T-helper 17 cell (primary cell): ENCODE measurements around the gene PIPOX. TPM values are rescaled to one million over a fixed set of nuclear protein-coding genes. Genes with fewer than 3 reads are reported as not detected.

Experiments used
- ATAC-seq: fragments of 150-1000 bp; cut with Tn5 transposase; 2 replicates; pipeline ENCODE4 v1.10.0; 2021; ENCODE audit warnings: mild to moderate bottlenecking, moderate library complexity
- DNase-seq, 3 donors: peaks; one replicate each; pipeline versions ENCODE4 v3.0.0 to v3.0.0-alpha.2; 2020 to 2021
- H3K9me3 ChIP-seq: one replicate; pipeline ENCODE4 v1.7.0; 2013; ENCODE audit warnings: low read length, mild to moderate bottlenecking; ENCODE audit not compliant: control insufficient read depth, poor library complexity, severe bottlenecking
- H3K27ac Mint-ChIP-seq: one replicate; pipeline ENCODE4 v1.8.0; 2022; ENCODE audit warnings: mild to moderate bottlenecking, moderate library complexity, mixed read lengths
- H3K27me3 Mint-ChIP-seq: one replicate; pipeline ENCODE4 v1.8.0; 2022; ENCODE audit warnings: mixed read lengths
- H3K36me3 Mint-ChIP-seq: one replicate; pipeline ENCODE4 v1.8.0; 2022; ENCODE audit warnings: low read depth, mixed read lengths
- H3K4me1 Mint-ChIP-seq: one replicate; pipeline ENCODE4 v1.8.0; 2022; ENCODE audit warnings: mild to moderate bottlenecking, mixed read lengths
- H3K4me3 Mint-ChIP-seq: one replicate; pipeline ENCODE4 v1.8.0; 2022; ENCODE audit warnings: mild to moderate bottlenecking, moderate library complexity, mixed read lengths
- total RNA-seq, 4 donors: library from RNA in 2 of 4; stranded (reverse) in 2 of 4; gene quantifications; one replicate each; pipeline ENCODE4 v1.2.3 and lab custom pipeline; 2022 to 2026

PIPOX gene
- total RNA-seq, 2 donors from 2014 or later = 2.2 to 2.5 TPM

DNA sequence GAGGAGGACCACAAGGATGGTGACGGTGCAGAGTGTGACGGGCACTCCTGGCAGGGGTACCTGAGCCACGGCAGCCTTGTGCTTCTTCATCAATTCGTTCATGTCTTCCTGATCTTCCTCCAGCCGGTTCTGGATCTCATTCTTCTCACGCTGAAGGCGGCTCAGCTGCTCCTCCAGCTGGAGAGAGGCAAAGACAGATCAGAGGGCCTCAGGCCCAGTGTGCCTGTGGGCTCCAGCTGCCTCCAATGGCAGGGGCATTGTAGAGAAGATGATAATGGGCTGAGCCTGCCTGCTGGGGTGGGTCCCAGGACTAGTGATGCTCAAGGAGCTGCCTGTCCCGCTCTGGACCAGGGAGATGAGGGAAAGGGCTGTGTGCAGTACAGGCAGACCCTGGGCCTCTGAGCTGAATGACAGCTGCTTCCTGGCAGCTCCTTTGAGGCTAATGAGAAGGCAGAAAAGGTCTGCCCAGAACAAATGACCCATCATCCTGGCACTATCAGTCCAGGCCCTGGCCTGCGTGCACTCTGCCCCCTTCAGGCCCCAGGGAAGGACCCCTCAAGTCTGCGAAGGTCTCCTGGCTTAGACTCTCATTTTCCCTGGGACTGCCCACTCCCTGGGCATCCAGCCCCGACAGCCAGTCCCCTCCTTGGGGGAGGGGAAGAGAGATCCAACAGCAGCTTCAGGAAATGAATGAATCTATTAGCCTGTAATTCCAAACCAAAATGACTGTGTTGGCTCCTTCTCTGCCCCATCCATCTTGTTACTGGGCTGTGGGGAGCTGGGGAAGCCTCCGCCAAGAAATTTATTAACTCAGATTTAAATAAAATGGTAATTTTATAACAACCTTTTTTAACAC is 48.0 kb downstream of the PIPOX start:
- Mint-ChIP-seq H3K27ac (no peak overlapping the region), H3K4me1 (peaks cover 4% of the 10 kb centered on the region), H3K27me3 (no peaks in the 10 kb centered on the region), H3K4me3 (no peak overlapping the region), H3K36me3 (peaks cover 10% of the 10 kb centered on the region)
- ATAC-seq (no peak), DNase-seq (no peak)
- no peaks in the 10 kb centered on the region for H3K9me3 ChIP-seq

DNA sequence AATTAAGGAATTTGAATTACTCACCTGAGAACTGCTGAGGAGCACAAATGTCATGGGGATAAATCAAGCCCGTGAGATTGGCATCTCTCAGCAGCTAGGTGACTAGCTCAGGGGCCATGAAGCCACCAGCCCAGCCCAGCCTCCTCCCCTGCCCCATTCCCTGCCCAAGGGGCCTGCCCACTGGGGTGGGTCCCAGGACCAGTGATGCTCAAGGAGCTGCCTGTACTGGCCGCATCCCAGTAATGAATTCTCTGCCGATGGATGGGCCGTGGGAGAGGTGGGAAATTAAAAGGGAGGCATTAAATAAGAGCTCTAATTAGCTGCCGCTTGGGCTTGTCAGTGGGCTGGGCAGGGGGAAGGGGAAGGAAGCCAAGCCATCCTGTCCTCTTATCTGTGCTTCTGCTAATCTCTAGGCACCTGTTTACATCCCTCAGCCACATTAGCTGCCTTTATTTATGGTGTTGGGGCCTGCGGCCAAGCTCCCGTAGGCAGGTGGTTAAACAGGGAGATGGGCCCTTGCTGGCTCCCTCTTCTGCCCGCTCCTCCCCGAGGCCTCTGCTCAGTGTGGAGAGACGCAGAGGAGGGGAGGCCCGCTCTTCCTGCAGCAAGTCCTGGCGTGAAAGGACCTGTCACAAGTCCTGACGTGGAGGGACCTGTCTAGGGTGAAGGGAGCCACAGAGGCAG is 48.8 kb downstream of the PIPOX start:
- no peaks in the 10 kb centered on the region for H3K9me3 ChIP-seq
- H3K27me3 Mint-ChIP-seq = no peaks in the 10 kb centered on the region
- no peak for ATAC-seq
- no peak overlapping the region for H3K4me3 Mint-ChIP-seq
- no peak for DNase-seq
- H3K36me3 Mint-ChIP-seq = peaks cover 13% of the 10 kb centered on the region
- H3K4me1 Mint-ChIP-seq = peaks cover 3% of the 10 kb centered on the region
- H3K27ac Mint-ChIP-seq = no peak overlapping the region

GRCh38 chr17:29093090-29093871 is 50.3 kb downstream of the PIPOX start:
- Mint-ChIP-seq H3K27ac (no peak overlapping the region), H3K4me1 (peaks cover 4% of the 10 kb centered on the region), H3K36me3 (peaks cover 12% of the 10 kb centered on the region), H3K4me3 (peak overlapping the region; percentile 53), H3K27me3 (no peaks in the 10 kb centered on the region)
- ATAC-seq (no peak), DNase-seq (no peak)
- H3K9me3 ChIP-seq = no peaks in the 10 kb centered on the region

- H3K4me1 Mint-ChIP-seq = peaks cover 4% of the 10 kb centered on the region
- no peak overlapping the region for H3K4me3 Mint-ChIP-seq
- ATAC-seq (no peak), DNase-seq (no peak)
- no peak overlapping the region for H3K27ac Mint-ChIP-seq
- peaks cover 10% of the 10 kb centered on the region for H3K36me3 Mint-ChIP-seq
- no peaks in the 10 kb centered on the region for H3K9me3 ChIP-seq
- no peaks in the 10 kb centered on the region for H3K27me3 Mint-ChIP-seq
Measured at GRCh38 chr17:29094101-29094708, 51.3 kb downstream of the PIPOX start.

DNA sequence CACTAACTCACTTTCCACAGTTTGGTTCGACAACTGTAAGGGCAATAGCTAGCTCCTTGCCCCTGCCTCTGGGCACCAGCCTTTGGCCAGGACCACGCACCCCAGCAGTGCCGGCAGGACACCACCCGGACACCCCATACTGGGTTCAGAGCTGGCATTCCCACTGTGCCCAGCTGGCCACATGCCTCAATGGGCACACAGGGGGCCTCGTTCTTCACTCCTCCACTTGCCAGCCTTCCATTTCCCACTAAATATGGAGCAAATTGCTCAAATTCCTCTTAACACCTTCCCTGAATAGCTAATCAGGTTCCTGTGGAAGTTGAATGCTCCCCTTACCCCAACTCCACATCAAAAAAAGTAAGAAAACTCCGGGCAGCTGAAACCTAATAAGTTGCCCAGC is 52.5 kb downstream of the PIPOX start:
- H3K9me3 ChIP-seq = no peaks in the 10 kb centered on the region
- no peak for DNase-seq
- Mint-ChIP-seq H3K27me3 (no peaks in the 10 kb centered on the region), H3K4me1 (peaks cover 4% of the 10 kb centered on the region), H3K4me3 (no peak overlapping the region), H3K36me3 (peaks cover 7% of the 10 kb centered on the region), H3K27ac (no peak overlapping the region)
- no peak for ATAC-seq

- Mint-ChIP-seq H3K27ac (no peak overlapping the region), H3K4me3 (no peak overlapping the region)
Measured at GRCh38 chr17:29096094-29096493, 53.2 kb downstream of the PIPOX start.

GRCh38 chr17:29099527-29099926 is 56.6 kb downstream of the PIPOX start:
- no peak for ATAC-seq
- H3K36me3 Mint-ChIP-seq = peaks cover 18% of the 10 kb centered on the region
- no peaks in the 10 kb centered on the region for H3K27me3 Mint-ChIP-seq
- peak overlapping the region; percentile 59 for H3K4me3 Mint-ChIP-seq
- H3K4me1 Mint-ChIP-seq = peaks cover 15% of the 10 kb centered on the region
- H3K27ac Mint-ChIP-seq = no peak overlapping the region
- H3K9me3 ChIP-seq = no peaks in the 10 kb centered on the region
- no peak for DNase-seq

More at GRCh38 chr17:29096094-29096493, 53.2 kb downstream of the PIPOX start:
- DNase-seq (no peak), ATAC-seq (no peak)
- Mint-ChIP-seq H3K4me1 (peaks cover 4% of the 10 kb centered on the region), H3K36me3 (peaks cover 6% of the 10 kb centered on the region), H3K27me3 (no peaks in the 10 kb centered on the region)
- H3K9me3 ChIP-seq = no peaks in the 10 kb centered on the region

DNA sequence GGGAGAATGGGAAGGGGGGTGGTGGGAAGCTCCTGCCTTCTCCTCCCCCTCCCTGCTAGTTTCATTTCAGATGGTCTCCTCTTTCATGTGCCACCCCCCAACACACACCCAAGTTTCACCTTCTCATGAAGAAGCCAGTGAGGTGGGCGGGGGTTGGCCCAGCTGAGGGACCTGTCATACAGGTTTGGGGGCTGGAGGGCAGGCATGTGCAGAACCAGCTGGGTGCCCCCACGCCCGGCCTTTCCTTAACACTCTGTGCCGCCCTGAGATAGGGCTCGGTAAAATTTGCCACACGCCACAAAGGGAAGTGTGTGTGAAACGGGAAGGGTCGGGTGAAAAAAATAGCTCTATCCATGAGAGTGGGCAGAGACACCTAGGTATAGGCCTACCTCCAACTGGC is 57.4 kb downstream of the PIPOX start:
- Mint-ChIP-seq H3K36me3 (peaks cover 20% of the 10 kb centered on the region), H3K27ac (no peak overlapping the region), H3K27me3 (no peaks in the 10 kb centered on the region), H3K4me1 (peaks cover 17% of the 10 kb centered on the region), H3K4me3 (no peak overlapping the region)
- no peak for DNase-seq
- ATAC-seq = no peak
- no peaks in the 10 kb centered on the region for H3K9me3 ChIP-seq

DNA sequence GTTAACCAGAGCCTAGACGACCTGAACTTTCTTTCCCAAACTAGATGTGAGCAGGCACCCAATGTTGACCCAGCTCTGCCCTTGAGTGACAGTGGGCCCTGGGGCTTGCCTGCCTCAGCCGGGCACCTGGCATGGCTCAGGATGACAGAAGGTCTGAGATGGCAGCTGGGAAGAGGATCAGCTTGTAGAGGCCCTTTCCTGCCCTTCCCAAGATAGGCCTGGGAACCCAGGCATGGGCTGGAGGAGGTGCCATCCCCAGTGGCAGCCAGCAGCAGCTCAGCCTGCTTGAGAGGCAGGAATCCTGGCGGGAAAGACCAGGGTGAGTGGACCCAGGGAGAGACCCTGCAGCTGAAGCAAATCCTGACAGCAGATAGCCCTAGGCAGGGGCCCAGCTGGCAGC is 59.1 kb downstream of the PIPOX start:
- no peak for DNase-seq
- ATAC-seq = no peak
- no peaks in the 10 kb centered on the region for H3K27me3 Mint-ChIP-seq
- H3K9me3 ChIP-seq = no peaks in the 10 kb centered on the region
- peaks cover 25% of the 10 kb centered on the region for H3K36me3 Mint-ChIP-seq
- peaks cover 23% of the 10 kb centered on the region for H3K4me1 Mint-ChIP-seq
- H3K27ac Mint-ChIP-seq = peak overlapping the region; percentile 67
- H3K4me3 Mint-ChIP-seq = no peak overlapping the region

DNA sequence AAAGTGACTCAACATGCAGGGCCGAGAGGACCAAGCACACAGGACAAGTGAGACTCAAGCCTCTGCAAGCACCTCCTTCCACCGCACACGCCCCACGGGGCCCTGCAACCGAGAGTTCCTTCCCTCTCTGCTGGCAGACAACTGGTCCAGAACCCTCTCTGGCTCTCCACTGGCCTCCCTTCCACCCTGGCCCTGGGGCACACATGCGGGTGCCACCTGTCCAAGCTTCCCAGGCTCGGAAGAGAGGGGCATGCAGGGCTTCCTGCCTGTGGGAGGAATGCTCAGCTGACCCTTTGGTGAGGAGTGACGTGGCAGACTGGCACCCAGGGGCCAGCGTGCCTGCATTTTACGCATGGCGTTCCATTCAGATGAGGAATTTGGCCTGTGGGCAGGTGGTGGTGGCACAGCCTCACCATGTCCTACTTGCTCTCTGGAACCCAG is 59.8 kb downstream of the PIPOX start:
- no peak for ATAC-seq
- Mint-ChIP-seq H3K27ac (peak overlapping the region; percentile 67), H3K36me3 (peaks cover 24% of the 10 kb centered on the region), H3K27me3 (no peaks in the 10 kb centered on the region), H3K4me3 (no peak overlapping the region), H3K4me1 (peaks cover 21% of the 10 kb centered on the region)
- H3K9me3 ChIP-seq = no peaks in the 10 kb centered on the region
- no peak for DNase-seq

DNA sequence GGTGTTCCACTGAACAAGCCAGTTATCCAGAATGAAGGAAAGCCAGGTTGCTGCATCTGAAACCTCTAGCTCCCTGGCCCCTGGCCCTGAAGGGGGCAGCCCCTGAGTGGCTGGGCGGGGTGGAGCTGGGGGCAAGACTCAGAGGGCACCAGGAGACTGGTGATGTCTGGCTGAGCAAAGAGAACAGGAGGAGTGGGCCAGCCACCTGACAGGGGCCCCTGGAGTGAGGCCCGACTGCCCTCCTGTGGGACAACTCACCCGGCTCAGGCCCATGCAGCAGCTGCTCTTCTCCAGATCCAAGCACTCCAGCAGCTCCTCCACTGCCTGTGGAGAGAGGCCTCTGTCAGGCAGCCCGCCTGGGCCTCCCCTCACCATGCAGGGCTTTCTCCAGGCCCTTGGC is 60.4 kb downstream of the PIPOX start:
- no peaks in the 10 kb centered on the region for H3K9me3 ChIP-seq
- no peak overlapping the region for H3K27ac Mint-ChIP-seq
- peaks cover 21% of the 10 kb centered on the region for H3K4me1 Mint-ChIP-seq
- H3K4me3 Mint-ChIP-seq = no peak overlapping the region
- no peaks in the 10 kb centered on the region for H3K27me3 Mint-ChIP-seq
- ATAC-seq (no peak), DNase-seq (no peak)
- H3K36me3 Mint-ChIP-seq = peaks cover 23% of the 10 kb centered on the region
